DND-41 (cell line): ENCODE measurements around the gene IGFBP7.

Source experiments
- ATAC-seq: fragments of 200-7000 bp; cut with Tn5 transposase; 3 replicates; pipeline ENCODE4 v1.9.1; 2021; ENCODE audit warnings: low read depth; ENCODE audit not compliant: insufficient read depth
- DNase-seq: peaks from one replicate; pipeline ENCODE4 v3.0.0-alpha.2; 2020
- H2AFZ ChIP-seq: 2 replicates; pipeline ENCODE4 v1.6.0; 2012; ENCODE audit warnings: low read depth, low read length
- H3K27ac ChIP-seq: 2 replicates; pipeline ENCODE4 v1.5.1; 2012; ENCODE audit warnings: low read length, inconsistent platforms
- H3K27me3 ChIP-seq: fragments of 200-600 bp; sonication (generic); 2 replicates; pipeline ENCODE4 v1.6.0; 2012; ENCODE audit warnings: low read length, mild to moderate bottlenecking, inconsistent platforms; ENCODE audit not compliant: insufficient read depth, poor library complexity
- H3K36me3 ChIP-seq: 2 replicates; pipeline ENCODE4 v1.5.1; 2012; ENCODE audit warnings: low read length, inconsistent platforms; ENCODE audit not compliant: insufficient read depth
- H3K4me1 ChIP-seq: 2 replicates; pipeline ENCODE4 v1.5.1; 2012; ENCODE audit warnings: mild to moderate bottlenecking, low read length; ENCODE audit not compliant: insufficient read depth
- H3K4me2 ChIP-seq: 2 replicates; pipeline ENCODE4 v1.6.0; 2012; ENCODE audit warnings: mild to moderate bottlenecking, moderate library complexity, low read length, inconsistent platforms; ENCODE audit not compliant: insufficient read depth
- H3K4me3 ChIP-seq, 2 experiments: fragments of 200-600 bp in 1 of 2; shearing (Covaris generic) in 1 of 2; 2 replicates each; pipeline ENCODE4 v1.5.1; 2012 to 2016; ENCODE audit warnings: inconsistent platforms in 2 of 2, low read length in 2 of 2, mild to moderate bottlenecking in 2 of 2, low read depth in 1 of 2, moderate library complexity in 1 of 2
- H3K79me2 ChIP-seq: 2 replicates; pipeline ENCODE4 v1.6.0; 2012; ENCODE audit warnings: low read length, inconsistent platforms; ENCODE audit not compliant: insufficient read depth
- H3K9ac ChIP-seq: 2 replicates; pipeline ENCODE4 v1.6.0; 2012; ENCODE audit warnings: low read depth, mild to moderate bottlenecking, inconsistent platforms, low read length, moderate library complexity
- H3K9me3 ChIP-seq: 2 replicates; pipeline ENCODE4 v1.5.1; 2012; ENCODE audit warnings: low read length, moderate library complexity, mild to moderate bottlenecking, inconsistent platforms; ENCODE audit not compliant: insufficient read depth, severe bottlenecking
- H4K20me1 ChIP-seq: 2 replicates; pipeline ENCODE4 v1.6.0; 2012; ENCODE audit warnings: low read length; ENCODE audit not compliant: insufficient read depth
- EZH2 ChIP-seq: IDR thresholded peaks from 3 replicates; pipeline ENCODE4 v1.6.1; 2012; ENCODE audit warnings: borderline replicate concordance, low read depth, mild to moderate bottlenecking, moderate library complexity, low read length, inconsistent platforms; ENCODE audit not compliant: severe bottlenecking
- TF ChIP-seq, protein P1 (sequence below): IDR thresholded peaks from 2 replicates; pipeline ENCODE4 v1.5.1; 2012; ENCODE audit warnings: borderline replicate concordance, low read length, moderate library complexity, mild to moderate bottlenecking; ENCODE audit not compliant: poor library complexity, severe bottlenecking; ENCODE audit errors: extremely low read depth

Gene IGFBP7

DNA sequence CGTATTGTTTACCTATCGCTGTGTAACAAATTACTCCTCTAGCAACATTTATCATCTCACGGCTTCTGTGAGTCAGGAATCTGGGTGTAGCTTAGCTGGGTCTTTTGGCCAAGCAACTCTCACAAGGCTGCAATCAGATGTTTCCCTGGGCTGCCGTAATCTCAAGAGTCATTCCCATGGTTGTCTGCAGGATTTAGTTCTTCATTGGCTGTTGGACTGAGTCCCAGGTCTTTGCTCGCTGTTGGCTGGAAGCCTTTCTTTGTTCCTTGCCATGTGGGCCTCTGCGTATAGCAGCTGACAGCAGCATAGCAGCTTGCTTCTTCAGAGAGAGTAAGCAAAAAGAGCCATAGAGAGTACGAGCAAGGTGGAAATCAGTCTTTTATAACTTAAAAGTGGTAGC is 114.7 kb downstream of the IGFBP7 start:
- Histone ChIP-seq H3K4me2 (no peak overlapping the region), H3K9me3 (no peaks in the 10 kb centered on the region), H3K9ac (no peak overlapping the region), H3K27ac (no peak overlapping the region), H3K4me3 (no peak overlapping the region), H3K27me3 (no peaks in the 10 kb centered on the region), H3K36me3 (peaks cover 89% of the 10 kb centered on the region), H3K79me2 (peaks cover 59% of the 10 kb centered on the region), H4K20me1 (peaks cover 23% of the 10 kb centered on the region), H3K4me1 (no peaks in the 10 kb centered on the region), H2AFZ (no peak overlapping the region)
- DNase-seq: no peak
- TF ChIP-seq EZH2: no peak
- TF ChIP-seq, protein P1, sequence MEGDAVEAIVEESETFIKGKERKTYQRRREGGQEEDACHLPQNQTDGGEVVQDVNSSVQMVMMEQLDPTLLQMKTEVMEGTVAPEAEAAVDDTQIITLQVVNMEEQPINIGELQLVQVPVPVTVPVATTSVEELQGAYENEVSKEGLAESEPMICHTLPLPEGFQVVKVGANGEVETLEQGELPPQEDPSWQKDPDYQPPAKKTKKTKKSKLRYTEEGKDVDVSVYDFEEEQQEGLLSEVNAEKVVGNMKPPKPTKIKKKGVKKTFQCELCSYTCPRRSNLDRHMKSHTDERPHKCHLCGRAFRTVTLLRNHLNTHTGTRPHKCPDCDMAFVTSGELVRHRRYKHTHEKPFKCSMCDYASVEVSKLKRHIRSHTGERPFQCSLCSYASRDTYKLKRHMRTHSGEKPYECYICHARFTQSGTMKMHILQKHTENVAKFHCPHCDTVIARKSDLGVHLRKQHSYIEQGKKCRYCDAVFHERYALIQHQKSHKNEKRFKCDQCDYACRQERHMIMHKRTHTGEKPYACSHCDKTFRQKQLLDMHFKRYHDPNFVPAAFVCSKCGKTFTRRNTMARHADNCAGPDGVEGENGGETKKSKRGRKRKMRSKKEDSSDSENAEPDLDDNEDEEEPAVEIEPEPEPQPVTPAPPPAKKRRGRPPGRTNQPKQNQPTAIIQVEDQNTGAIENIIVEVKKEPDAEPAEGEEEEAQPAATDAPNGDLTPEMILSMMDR: no peak
- ATAC-seq: no peak

DNA sequence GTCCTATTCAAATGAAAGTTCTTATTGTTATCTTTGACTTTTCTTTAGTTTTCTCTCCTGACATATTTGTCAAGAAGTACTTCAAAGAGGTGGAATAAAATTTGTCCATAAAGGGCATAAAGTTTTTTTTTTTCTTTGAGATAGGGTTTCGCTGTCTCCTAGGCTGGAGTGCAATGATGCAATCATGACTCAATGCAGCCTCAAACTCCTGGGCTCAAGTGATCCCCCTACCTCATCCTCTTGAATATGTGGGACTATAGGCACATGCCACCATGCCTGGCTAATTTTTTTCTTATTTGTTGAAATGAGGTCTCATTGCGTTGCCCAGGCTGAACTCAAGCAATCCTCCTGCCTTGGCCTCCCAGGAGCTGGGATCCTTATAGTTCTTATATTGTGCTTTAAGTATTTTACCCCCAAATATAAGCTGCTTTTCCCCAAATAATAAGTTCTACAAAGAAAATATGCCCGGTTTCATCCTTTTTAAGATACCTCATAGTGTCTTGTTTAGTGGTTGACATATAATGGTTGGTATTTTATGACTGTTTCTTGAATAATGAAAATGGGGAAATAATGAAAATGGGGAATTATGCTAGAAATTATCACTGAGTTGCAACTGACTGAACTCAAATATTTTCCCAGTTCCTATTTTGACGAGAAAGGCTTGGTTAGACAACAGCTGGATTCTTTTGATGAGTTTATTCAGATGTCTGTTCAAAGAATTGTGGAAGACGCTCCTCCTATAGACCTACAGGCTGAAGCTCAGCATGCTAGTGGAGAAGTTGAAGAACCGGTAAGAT is 119.9 kb downstream of the IGFBP7 start:
- ATAC-seq (no peak), DNase-seq (no peak)
- no peak overlapping the region for H2AFZ ChIP-seq
- H3K79me2 ChIP-seq: peaks cover 89% of the 10 kb centered on the region
- no peak overlapping the region for H3K9ac ChIP-seq
- no peak overlapping the region for H3K27ac ChIP-seq
- H4K20me1 ChIP-seq: peaks cover 45% of the 10 kb centered on the region
- H3K4me2 ChIP-seq: no peak overlapping the region
- no peak overlapping the region for H3K4me3 ChIP-seq
- no peaks in the 10 kb centered on the region for H3K9me3 ChIP-seq
- no peaks in the 10 kb centered on the region for H3K27me3 ChIP-seq
- peaks cover 81% of the 10 kb centered on the region for H3K36me3 ChIP-seq
- TF ChIP-seq, protein P1: no peak
- TF ChIP-seq EZH2: no peak
- no peaks in the 10 kb centered on the region for H3K4me1 ChIP-seq

DNA sequence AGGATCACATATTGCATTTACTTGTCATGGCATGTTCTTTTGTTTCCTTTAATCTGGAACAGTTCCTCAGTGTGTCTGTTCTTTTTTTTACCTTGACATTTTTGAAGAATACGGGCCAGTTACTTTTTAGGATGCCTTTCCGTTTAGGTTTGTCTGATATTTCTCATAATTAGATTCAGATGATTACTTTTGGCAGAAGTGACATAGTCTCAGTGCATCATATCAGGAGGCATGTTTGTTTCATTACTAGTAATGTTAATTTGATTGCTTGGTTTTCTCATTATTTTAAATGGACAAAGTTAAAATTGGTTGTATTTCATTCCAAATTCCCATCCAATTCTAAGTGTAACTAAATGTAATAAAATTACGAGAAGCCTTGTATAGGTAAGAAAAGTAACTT is 123.2 kb downstream of the IGFBP7 start:
- Histone ChIP-seq H3K4me1 (peaks cover 10% of the 10 kb centered on the region; the same call in 1 of the 2 replicates), H3K9me3 (no peaks in the 10 kb centered on the region), H4K20me1 (peaks cover 69% of the 10 kb centered on the region), H3K27ac (no peak overlapping the region), H3K36me3 (peaks cover 57% of the 10 kb centered on the region), H3K27me3 (no peaks in the 10 kb centered on the region), H3K79me2 (peaks cover 99% of the 10 kb centered on the region), H2AFZ (no peak overlapping the region), H3K9ac (no peak overlapping the region), H3K4me2 (no peak overlapping the region), H3K4me3 (no peak overlapping the region)
- ATAC-seq (no peak), DNase-seq (no peak)
- no peak for TF ChIP-seq EZH2
- TF ChIP-seq, protein P1: no peak
